Measurements from ENCODE around the gene CNTNAP5. TPM values are rescaled to one million over a fixed set of nuclear protein-coding genes. Genes with fewer than 3 reads are reported as not detected.

Gene CNTNAP5
- total RNA-seq, 1 donor from 2014 or later, result 5.0 TPM

DNA sequence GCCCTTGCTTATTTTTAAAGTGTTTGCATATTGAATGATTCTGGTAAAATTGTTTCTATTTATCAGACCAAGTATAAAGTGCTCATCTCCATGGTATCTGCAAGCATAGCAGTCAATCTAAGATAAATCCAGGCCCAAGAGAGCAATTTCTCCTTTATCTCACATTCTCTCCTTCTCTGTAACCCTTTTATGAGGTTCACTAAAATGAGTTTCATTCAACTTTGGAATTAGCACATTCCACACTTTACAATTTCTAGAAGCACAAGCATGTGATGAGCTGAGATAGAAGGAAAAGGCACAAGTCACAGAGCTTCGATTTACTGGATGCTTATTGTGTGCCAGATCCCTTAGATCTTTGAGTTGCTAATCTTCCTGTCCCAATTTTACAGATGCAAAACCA is 97.3 kb downstream of the CNTNAP5 start:
- H3K27me3 Mint-ChIP-seq, result no peaks in the 10 kb centered on the region
- no peak for DNase-seq (ENCODE audit: extremely low spot score, unreplicated experiment)
- H3K4me1 Mint-ChIP-seq (ENCODE audit: unreplicated experiment), result no peaks in the 10 kb centered on the region
- H3K27ac Mint-ChIP-seq, result no peak overlapping the region
- H3K4me3 Mint-ChIP-seq, result no peak overlapping the region
- H3K36me3 Mint-ChIP-seq, result no peaks in the 10 kb centered on the region
- no peaks in the 10 kb centered on the region for H3K9me3 Mint-ChIP-seq
- TF ChIP-seq, protein P1, sequence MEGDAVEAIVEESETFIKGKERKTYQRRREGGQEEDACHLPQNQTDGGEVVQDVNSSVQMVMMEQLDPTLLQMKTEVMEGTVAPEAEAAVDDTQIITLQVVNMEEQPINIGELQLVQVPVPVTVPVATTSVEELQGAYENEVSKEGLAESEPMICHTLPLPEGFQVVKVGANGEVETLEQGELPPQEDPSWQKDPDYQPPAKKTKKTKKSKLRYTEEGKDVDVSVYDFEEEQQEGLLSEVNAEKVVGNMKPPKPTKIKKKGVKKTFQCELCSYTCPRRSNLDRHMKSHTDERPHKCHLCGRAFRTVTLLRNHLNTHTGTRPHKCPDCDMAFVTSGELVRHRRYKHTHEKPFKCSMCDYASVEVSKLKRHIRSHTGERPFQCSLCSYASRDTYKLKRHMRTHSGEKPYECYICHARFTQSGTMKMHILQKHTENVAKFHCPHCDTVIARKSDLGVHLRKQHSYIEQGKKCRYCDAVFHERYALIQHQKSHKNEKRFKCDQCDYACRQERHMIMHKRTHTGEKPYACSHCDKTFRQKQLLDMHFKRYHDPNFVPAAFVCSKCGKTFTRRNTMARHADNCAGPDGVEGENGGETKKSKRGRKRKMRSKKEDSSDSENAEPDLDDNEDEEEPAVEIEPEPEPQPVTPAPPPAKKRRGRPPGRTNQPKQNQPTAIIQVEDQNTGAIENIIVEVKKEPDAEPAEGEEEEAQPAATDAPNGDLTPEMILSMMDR (conservative IDR thresholded peaks at IDR 0.05), result no peak

DNA sequence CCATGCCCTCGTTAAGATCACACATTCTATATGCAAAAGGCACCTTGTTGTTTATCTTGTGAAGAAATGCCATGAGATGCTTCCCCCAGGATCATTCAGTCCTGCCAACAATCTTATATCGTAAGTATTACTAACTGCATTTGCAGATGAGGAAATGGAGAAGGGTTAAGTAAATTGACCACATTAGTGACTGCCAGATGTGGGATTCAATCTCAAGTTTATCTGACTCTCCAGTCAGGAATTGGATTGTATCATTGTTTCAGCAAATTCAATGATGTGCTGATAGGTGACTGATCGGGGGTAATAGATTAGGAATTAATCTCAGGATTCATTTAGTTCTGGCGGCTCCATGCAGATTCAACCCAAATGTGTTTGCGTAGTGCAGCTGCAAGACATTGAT is 106.2 kb downstream of the CNTNAP5 start:
- Mint-ChIP-seq H3K27ac (no peak overlapping the region), H3K4me1 (ENCODE audit: unreplicated experiment) (no peaks in the 10 kb centered on the region), H3K9me3 (no peaks in the 10 kb centered on the region), H3K27me3 (no peaks in the 10 kb centered on the region), H3K4me3 (no peak overlapping the region), H3K36me3 (no peaks in the 10 kb centered on the region)
- DNase-seq (ENCODE audit: extremely low spot score, unreplicated experiment), result no peak
- TF ChIP-seq, protein P1 (conservative IDR thresholded peaks at IDR 0.05), result no peak

DNA sequence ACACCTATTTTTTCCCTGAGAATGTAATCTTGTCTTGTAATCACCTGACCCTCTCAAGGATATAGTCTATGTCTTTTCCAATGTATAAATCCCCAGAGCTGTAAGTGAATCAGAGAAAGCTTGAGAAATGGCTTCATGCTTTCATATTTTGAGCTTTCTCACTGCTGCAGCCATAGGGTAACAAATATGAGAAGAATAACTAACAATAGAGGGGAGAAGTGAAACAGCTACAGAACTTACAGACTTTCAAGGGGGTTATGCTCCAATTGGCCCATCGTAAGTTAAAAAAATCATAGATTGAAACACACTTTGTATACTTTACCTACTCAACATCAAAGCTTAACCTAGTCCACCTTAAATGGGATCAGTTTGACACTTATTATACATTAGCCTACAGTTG is 111.0 kb downstream of the CNTNAP5 start:
- Mint-ChIP-seq H3K36me3 (no peaks in the 10 kb centered on the region), H3K27ac (no peak overlapping the region), H3K27me3 (no peaks in the 10 kb centered on the region), H3K4me1 (ENCODE audit: unreplicated experiment) (no peaks in the 10 kb centered on the region), H3K9me3 (no peaks in the 10 kb centered on the region), H3K4me3 (no peak overlapping the region)
- DNase-seq (ENCODE audit: extremely low spot score, unreplicated experiment), result no peak
- TF ChIP-seq, protein P1 (conservative IDR thresholded peaks at IDR 0.05), result no peak

DNA sequence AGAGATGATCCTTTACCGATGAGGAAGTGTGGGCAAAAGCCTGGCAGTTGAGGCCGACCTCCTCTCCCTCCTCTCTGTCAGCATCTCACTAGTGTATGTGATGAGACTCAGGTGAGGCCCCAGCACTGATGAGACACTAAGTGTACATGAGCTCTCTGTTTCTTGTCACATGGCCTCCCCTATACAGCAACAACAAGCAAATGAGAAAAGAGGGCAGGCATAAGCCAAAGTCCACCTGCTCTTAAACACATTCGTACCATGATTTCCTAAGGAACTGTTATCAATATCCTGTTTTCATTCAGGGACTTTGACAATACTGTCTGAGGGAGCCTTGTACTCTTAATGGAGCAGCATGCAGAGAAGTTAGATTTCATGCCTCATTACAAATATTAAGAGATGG is 113.0 kb downstream of the CNTNAP5 start:
- Mint-ChIP-seq H3K36me3 (no peaks in the 10 kb centered on the region), H3K4me3 (no peak overlapping the region), H3K4me1 (ENCODE audit: unreplicated experiment) (no peaks in the 10 kb centered on the region), H3K27ac (no peak overlapping the region), H3K9me3 (no peaks in the 10 kb centered on the region), H3K27me3 (no peaks in the 10 kb centered on the region)
- no peak for DNase-seq (ENCODE audit: extremely low spot score, unreplicated experiment)
- TF ChIP-seq, protein P1 (conservative IDR thresholded peaks at IDR 0.05), result no peak

DNA sequence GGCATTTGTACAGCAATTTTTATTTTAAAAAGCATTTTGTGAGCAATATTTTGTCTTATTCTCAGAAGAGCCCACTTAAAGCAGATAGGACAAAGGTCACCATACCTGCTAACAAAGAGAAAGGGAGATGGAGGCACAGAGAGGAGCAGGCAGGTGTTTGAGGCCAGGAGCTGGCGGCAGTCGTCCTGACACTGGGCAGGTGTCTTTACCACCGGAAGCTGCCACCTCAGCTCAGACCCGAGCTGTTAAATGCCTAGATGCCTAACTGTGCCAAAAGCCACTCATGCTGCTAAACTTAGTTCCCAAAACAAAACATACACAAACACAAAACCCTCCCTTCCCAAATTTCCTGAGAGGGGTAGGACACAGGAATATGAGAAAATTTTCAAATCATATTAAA is 120.9 kb downstream of the CNTNAP5 start:
- Mint-ChIP-seq H3K27me3 (no peaks in the 10 kb centered on the region), H3K9me3 (no peaks in the 10 kb centered on the region), H3K27ac (no peak overlapping the region), H3K4me1 (ENCODE audit: unreplicated experiment) (no peaks in the 10 kb centered on the region), H3K36me3 (no peaks in the 10 kb centered on the region), H3K4me3 (no peak overlapping the region)
- TF ChIP-seq, protein P1 (conservative IDR thresholded peaks at IDR 0.05), result no peak
- DNase-seq (ENCODE audit: extremely low spot score, unreplicated experiment), result no peak

DNA sequence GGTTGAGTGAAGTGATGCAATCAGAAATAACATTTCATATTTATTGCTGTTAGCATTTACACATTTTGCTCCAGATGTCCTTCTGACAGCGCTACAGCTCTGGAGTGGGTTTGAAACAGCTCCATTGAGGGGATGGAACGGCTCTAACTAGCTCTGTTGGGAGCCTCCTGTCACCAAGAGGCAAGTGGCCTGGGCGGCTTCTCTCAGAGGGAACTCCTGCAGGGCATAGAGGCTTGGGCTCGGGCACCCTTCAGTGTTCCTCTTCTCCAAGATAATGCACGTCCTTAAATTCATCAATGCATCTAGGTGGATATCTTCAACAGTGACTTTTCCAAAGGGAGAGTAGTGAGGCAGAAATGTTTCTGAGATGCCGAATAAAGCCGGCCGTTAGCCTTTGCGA is 122.5 kb downstream of the CNTNAP5 start:
- Mint-ChIP-seq H3K9me3 (no peaks in the 10 kb centered on the region), H3K4me1 (ENCODE audit: unreplicated experiment) (no peaks in the 10 kb centered on the region), H3K4me3 (no peak overlapping the region), H3K27ac (no peak overlapping the region), H3K27me3 (no peaks in the 10 kb centered on the region), H3K36me3 (no peaks in the 10 kb centered on the region)
- TF ChIP-seq, protein P1 (conservative IDR thresholded peaks at IDR 0.05), result no peak
- no peak for DNase-seq (ENCODE audit: extremely low spot score, unreplicated experiment)

Data from type B pancreatic cell (in vitro differentiated cells).